Measurements from ENCODE around the gene CILP2. TPM values are rescaled to one million over a fixed set of nuclear protein-coding genes. Genes with fewer than 3 reads are reported as not detected.

CILP2 gene
- total and polyA plus RNA-seq, 9 of the 15 experiments (the other 6 are each of a cell fraction or from before 2014, with no cell fraction given), result 0.04 to 0.35 (median 0.05) TPM; not detected in 2

- no peak for TF ChIP-seq E4F1 (CRISPR knock-in tag; IDR thresholded peaks at IDR 0.05; ENCODE audit: borderline replicate concordance)
- no peak for TF ChIP-seq ZC3H4 (CRISPR knock-in tag; IDR thresholded peaks at IDR 0.05; ENCODE audit: borderline replicate concordance)
- TF ChIP-seq, protein P1, sequence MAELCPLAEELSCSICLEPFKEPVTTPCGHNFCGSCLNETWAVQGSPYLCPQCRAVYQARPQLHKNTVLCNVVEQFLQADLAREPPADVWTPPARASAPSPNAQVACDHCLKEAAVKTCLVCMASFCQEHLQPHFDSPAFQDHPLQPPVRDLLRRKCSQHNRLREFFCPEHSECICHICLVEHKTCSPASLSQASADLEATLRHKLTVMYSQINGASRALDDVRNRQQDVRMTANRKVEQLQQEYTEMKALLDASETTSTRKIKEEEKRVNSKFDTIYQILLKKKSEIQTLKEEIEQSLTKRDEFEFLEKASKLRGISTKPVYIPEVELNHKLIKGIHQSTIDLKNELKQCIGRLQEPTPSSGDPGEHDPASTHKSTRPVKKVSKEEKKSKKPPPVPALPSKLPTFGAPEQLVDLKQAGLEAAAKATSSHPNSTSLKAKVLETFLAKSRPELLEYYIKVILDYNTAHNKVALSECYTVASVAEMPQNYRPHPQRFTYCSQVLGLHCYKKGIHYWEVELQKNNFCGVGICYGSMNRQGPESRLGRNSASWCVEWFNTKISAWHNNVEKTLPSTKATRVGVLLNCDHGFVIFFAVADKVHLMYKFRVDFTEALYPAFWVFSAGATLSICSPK (IDR thresholded peaks at IDR 0.05; ENCODE audit: borderline replicate concordance), result no peak
- TF ChIP-seq, protein P2, sequence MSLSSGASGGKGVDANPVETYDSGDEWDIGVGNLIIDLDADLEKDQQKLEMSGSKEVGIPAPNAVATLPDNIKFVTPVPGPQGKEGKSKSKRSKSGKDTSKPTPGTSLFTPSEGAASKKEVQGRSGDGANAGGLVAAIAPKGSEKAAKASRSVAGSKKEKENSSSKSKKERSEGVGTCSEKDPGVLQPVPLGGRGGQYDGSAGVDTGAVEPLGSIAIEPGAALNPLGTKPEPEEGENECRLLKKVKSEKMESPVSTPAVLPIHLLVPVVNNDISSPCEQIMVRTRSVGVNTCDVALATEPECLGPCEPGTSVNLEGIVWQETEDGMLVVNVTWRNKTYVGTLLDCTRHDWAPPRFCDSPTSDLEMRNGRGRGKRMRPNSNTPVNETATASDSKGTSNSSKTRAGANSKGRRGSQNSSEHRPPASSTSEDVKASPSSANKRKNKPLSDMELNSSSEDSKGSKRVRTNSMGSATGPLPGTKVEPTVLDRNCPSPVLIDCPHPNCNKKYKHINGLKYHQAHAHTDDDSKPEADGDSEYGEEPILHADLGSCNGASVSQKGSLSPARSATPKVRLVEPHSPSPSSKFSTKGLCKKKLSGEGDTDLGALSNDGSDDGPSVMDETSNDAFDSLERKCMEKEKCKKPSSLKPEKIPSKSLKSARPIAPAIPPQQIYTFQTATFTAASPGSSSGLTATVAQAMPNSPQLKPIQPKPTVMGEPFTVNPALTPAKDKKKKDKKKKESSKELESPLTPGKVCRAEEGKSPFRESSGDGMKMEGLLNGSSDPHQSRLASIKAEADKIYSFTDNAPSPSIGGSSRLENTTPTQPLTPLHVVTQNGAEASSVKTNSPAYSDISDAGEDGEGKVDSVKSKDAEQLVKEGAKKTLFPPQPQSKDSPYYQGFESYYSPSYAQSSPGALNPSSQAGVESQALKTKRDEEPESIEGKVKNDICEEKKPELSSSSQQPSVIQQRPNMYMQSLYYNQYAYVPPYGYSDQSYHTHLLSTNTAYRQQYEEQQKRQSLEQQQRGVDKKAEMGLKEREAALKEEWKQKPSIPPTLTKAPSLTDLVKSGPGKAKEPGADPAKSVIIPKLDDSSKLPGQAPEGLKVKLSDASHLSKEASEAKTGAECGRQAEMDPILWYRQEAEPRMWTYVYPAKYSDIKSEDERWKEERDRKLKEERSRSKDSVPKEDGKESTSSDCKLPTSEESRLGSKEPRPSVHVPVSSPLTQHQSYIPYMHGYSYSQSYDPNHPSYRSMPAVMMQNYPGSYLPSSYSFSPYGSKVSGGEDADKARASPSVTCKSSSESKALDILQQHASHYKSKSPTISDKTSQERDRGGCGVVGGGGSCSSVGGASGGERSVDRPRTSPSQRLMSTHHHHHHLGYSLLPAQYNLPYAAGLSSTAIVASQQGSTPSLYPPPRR (CRISPR knock-in tag; IDR thresholded peaks at IDR 0.05; ENCODE audit: borderline replicate concordance), result no peak
- TF ChIP-seq, protein P3, sequence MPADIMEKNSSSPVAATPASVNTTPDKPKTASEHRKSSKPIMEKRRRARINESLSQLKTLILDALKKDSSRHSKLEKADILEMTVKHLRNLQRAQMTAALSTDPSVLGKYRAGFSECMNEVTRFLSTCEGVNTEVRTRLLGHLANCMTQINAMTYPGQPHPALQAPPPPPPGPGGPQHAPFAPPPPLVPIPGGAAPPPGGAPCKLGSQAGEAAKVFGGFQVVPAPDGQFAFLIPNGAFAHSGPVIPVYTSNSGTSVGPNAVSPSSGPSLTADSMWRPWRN (IDR thresholded peaks at IDR 0.05; ENCODE audit: low read depth), result no peak
- no peak for TF ChIP-seq SIX5 (IDR thresholded peaks at IDR 0.05; ENCODE audit: borderline replicate concordance in 1 of 2, insufficient read depth in 1 of 2, low read depth in 1 of 2, low read length in 2 of 2)
- TF ChIP-seq ZNF766 (CRISPR knock-in tag; conservative IDR thresholded peaks at IDR 0.05), result no peak
- TF ChIP-seq, protein P4, sequence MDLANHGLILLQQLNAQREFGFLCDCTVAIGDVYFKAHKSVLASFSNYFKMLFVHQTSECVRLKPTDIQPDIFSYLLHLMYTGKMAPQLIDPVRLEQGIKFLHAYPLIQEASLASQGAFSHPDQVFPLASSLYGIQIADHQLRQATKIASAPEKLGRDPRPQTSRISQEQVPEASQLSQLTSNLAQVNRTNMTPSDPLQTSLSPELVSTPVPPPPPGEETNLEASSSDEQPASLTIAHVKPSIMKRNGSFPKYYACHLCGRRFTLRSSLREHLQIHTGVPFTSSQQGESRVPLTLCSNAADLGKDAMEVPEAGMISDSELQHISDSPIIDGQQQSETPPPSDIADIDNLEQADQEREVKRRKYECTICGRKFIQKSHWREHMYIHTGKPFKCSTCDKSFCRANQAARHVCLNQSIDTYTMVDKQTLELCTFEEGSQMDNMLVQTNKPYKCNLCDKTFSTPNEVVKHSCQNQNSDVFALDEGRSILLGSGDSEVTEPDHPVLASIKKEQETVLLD (IDR thresholded peaks at IDR 0.05), result no peak
- TF ChIP-seq TSC22D4 (tag; IDR thresholded peaks at IDR 0.05), result no peak
- TF ChIP-seq SLC30A9 (CRISPR knock-in tag; IDR thresholded peaks at IDR 0.05), result no peak
- no peak for TF ChIP-seq MED1 (CRISPR knock-in tag; IDR thresholded peaks at IDR 0.05; ENCODE audit: borderline replicate concordance)
- TF ChIP-seq PRMT5 (CRISPR knock-in tag; IDR thresholded peaks at IDR 0.05), result no peak
These were observed 1.6 kb downstream of the CILP2 start (continued) for GRCh38 chr19:19539698-19540063.

All from K562 (cell line).